ENCODE data around the gene TMC3. TPM values are rescaled to one million over a fixed set of nuclear protein-coding genes. Genes with fewer than 3 reads are reported as not detected.

Gene TMC3
- total and polyA plus RNA-seq, 7 donors = not detected

- no peaks in the 10 kb centered on the region for H3K9me3 ChIP-seq
- WGBS, 3 donors = 89 to 91% (median 90%) methylated on average over 12 of the region's 12 CpGs
- DNase-seq (no peak), ATAC-seq (no peak)
- no peaks in the 10 kb centered on the region for H3K4me1 ChIP-seq
- H3K27ac ChIP-seq = no peak overlapping the region
- no peak overlapping the region for H3K4me3 ChIP-seq
- intact Hi-C loops (cut with DNase I) = no loop called here
- no peaks in the 10 kb centered on the region for H3K27me3 ChIP-seq (ENCODE audit: insufficient read depth in 3 of 3, low read length in 2 of 3)
- TF ChIP-seq CTCF (IDR thresholded peaks at IDR 0.05) = no peak
- H3K36me3 ChIP-seq (ENCODE audit: insufficient read depth in 1 of 2, low read depth in 1 of 2) = no peaks in the 10 kb centered on the region
Measured at GRCh38 chr15:81281766-81282605, 92.0 kb downstream of the TMC3 start.

DNA sequence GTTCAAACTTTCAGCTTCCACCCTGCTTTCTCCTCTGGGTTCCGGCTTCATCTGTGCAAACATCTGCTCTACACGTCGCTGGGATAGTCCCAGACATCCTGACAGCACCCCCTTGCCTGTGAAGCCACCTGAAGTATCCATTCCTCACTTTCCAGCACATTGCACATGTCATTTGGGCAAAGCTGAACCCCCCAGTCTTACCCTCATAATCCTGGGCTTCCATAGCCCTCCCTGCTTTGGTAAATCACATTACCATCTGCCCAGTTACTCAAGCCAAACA lies 92.6 kb downstream of the TMC3 start:
- ATAC-seq (no peak), DNase-seq (no peak)
- H3K4me1 ChIP-seq = no peaks in the 10 kb centered on the region
- WGBS, 3 donors = 81 to 87% (median 83%) methylated on average over 3 of the region's 3 CpGs
- no peaks in the 10 kb centered on the region for H3K36me3 ChIP-seq (ENCODE audit: insufficient read depth in 1 of 2, low read depth in 1 of 2)
- TF ChIP-seq CTCF (IDR thresholded peaks at IDR 0.05) = no peak
- no peak overlapping the region for H3K4me3 ChIP-seq
- no peaks in the 10 kb centered on the region for H3K27me3 ChIP-seq (ENCODE audit: insufficient read depth in 3 of 3, low read length in 2 of 3)
- no peak overlapping the region for H3K27ac ChIP-seq
- intact Hi-C loops (cut with DNase I) = no loop called here
- no peaks in the 10 kb centered on the region for H3K9me3 ChIP-seq

Other genes starting within 250 kb of the TMC3 start
- gene CFAP161, start 239.9 kb downstream of the TMC3 start, total RNA-seq = under 1 TPM in 1 of 4 donors, not detected in 3; 0.28 TPM
- gene CFAP161, start 239.9 kb downstream of the TMC3 start, polyA plus RNA-seq = under 1 TPM in 1 of 3 donors, not detected in 2; 0.03 TPM
- gene IL16, start 177.3 kb downstream of the TMC3 start, total RNA-seq = 1 to 10 TPM; 2.1 to 5.3 (median 2.6) TPM
- 1 to 10 TPM; 1.2 to 2.6 (median 1.3) TPM for gene IL16, start 177.3 kb downstream of the TMC3 start, polyA plus RNA-seq
- gene STARD5, start 50.1 kb downstream of the TMC3 start, total RNA-seq = 1 to 10 TPM in 2 of 4 donors, under 1 TPM in 2; 0.25 to 1.9 (median 0.92) TPM
- under 1 TPM; 0.49 to 0.64 (median 0.55) TPM for gene STARD5, start 50.1 kb downstream of the TMC3 start, polyA plus RNA-seq